Measurements from ENCODE around the gene TUT7.
A peak's percentile ranks its signal among the peaks of the same experiment; 100 is the strongest.
"Not testable (repeated sequence)": the region's sequence is repeated elsewhere in the genome, so short reads cannot be mapped to it uniquely, and the experiment has no call there.

Gene TUT7

GRCh38 chr9:86290341-86290740, 63.9 kb downstream of the TUT7 start:
- not testable (repeated sequence) for DNase-seq

- DNase-seq: no peak
Measured at GRCh38 chr9:86288499-86289198, 65.6 kb downstream of the TUT7 start.

GRCh38 chr9:86287013-86287412, 67.2 kb downstream of the TUT7 start:
- DNase-seq: no peak

GRCh38 chr9:86286278-86286677, 67.9 kb downstream of the TUT7 start:
- no peak for DNase-seq

- no peak for DNase-seq
Measured at GRCh38 chr9:86285261-86285660, 68.9 kb downstream of the TUT7 start.

GRCh38 chr9:86282979-86283535, 71.2 kb downstream of the TUT7 start:
- DNase-seq: peak; percentile 12

- DNase-seq: peak; percentile 90
Measured at GRCh38 chr9:86282077-86282978, 71.9 kb downstream of the TUT7 start, which contains the start of gene ISCA1. Gene ISCA1 (minus strand): TSS chr9:86282538. CDS start chr9:86282458, 80 bp downstream.

- no peak for DNase-seq
Measured at GRCh38 chr9:86281593-86282076, 72.6 kb downstream of the TUT7 start.

GRCh38 chr9:86280580-86280979, 73.6 kb downstream of the TUT7 start:
- no peak for DNase-seq

- DNase-seq: no peak
Measured at GRCh38 chr9:86279839-86280238, 74.4 kb downstream of the TUT7 start.

- no peak for DNase-seq
Measured at GRCh38 chr9:86277072-86277471, 77.1 kb downstream of the TUT7 start.

- DNase-seq: no peak
Measured at GRCh38 chr9:86275962-86276361, 78.2 kb downstream of the TUT7 start.

- DNase-seq: no peak
Measured at GRCh38 chr9:86274821-86275643, 79.2 kb downstream of the TUT7 start.

- DNase-seq: no peak
Measured at GRCh38 chr9:86272221-86272620, 82.0 kb downstream of the TUT7 start.

GRCh38 chr9:86263876-86264275, 90.3 kb downstream of the TUT7 start:
- no peak for DNase-seq

GRCh38 chr9:86262492-86262891, 91.7 kb downstream of the TUT7 start:
- no peak for DNase-seq

- no peak for DNase-seq
Measured at GRCh38 chr9:86259557-86259956, 94.7 kb downstream of the TUT7 start, which contains the start of gene C9orf153. Gene C9orf153 (minus strand): TSS chr9:86259657. CDS start chr9:86229603, 30,054 bp downstream.

GRCh38 chr9:86257391-86257790, 96.8 kb downstream of the TUT7 start:
- DNase-seq: no peak

- no peak for DNase-seq
Measured at GRCh38 chr9:86256653-86257052, 97.6 kb downstream of the TUT7 start.

- no peak for DNase-seq
Measured at GRCh38 chr9:86253577-86253976, 100.6 kb downstream of the TUT7 start.

- no peak for DNase-seq
Measured at GRCh38 chr9:86252870-86253269, 101.3 kb downstream of the TUT7 start.

- DNase-seq: no peak
Measured at GRCh38 chr9:86250123-86250522, 104.1 kb downstream of the TUT7 start.

- DNase-seq: no peak
Measured at GRCh38 chr9:86248746-86249145, 105.5 kb downstream of the TUT7 start.

All from NCI-H510A (cell line).